Endothelial cell (in vitro differentiated cells): Measurements from ENCODE around the gene PRMT5. TPM values are rescaled to one million over a fixed set of nuclear protein-coding genes. Genes with fewer than 3 reads are reported as not detected.

ENCODE experiments used
- DNase-seq: peaks from one replicate; pipeline ENCODE4 v3.0.0; 2021; ENCODE audit warnings: low spot score
- H3K27ac Mint-ChIP-seq: one replicate; pipeline ENCODE4 v1.8.0; 2021; ENCODE audit warnings: mixed read lengths, inconsistent platforms; ENCODE audit not compliant: unreplicated experiment
- H3K27me3 Mint-ChIP-seq: one replicate; pipeline ENCODE4 v1.8.0; 2021; ENCODE audit warnings: mild to moderate bottlenecking, moderate library complexity, mixed read lengths, inconsistent platforms; ENCODE audit not compliant: unreplicated experiment
- H3K36me3 Mint-ChIP-seq: one replicate; pipeline ENCODE4 v1.8.0; 2021; ENCODE audit warnings: mild to moderate bottlenecking, low read depth, mixed read lengths, inconsistent platforms; ENCODE audit not compliant: unreplicated experiment
- H3K4me1 Mint-ChIP-seq: one replicate; pipeline ENCODE4 v1.8.0; 2021; ENCODE audit warnings: mild to moderate bottlenecking, mixed read lengths, inconsistent platforms; ENCODE audit not compliant: unreplicated experiment
- H3K4me3 Mint-ChIP-seq: one replicate; pipeline ENCODE4 v1.8.0; 2021; ENCODE audit warnings: mild to moderate bottlenecking, mixed read lengths, inconsistent platforms; ENCODE audit not compliant: unreplicated experiment
- H3K9me3 Mint-ChIP-seq: one replicate; pipeline ENCODE4 v1.8.0; 2021; ENCODE audit warnings: mixed read lengths, inconsistent platforms; ENCODE audit not compliant: unreplicated experiment
- CTCF ChIP-seq: fragments of 200-600 bp; sonication (generic); IDR thresholded peaks from one replicate; pipeline ENCODE4 v1.5.0; 2021; ENCODE audit warnings: antibody characterized with exemption; ENCODE audit not compliant: unreplicated experiment
- total RNA-seq: library from RNA; stranded (reverse); fragmentation: NEBNext Ultra II Directional; extraction: Animal tissue kit (Norgen Biotek cat#: 25700); gene quantifications from one replicate; pipeline ENCODE4 v1.2.1, GENCODE V29; 2021; ENCODE audit not compliant: unreplicated experiment

PRMT5 gene
- total RNA-seq, 1 donor from 2014 or later: 57.9 TPM

GRCh38 chr14:22932146-22932545 lies 3.0 kb upstream of the PRMT5 start:
- Mint-ChIP-seq H3K36me3 (no peaks in the 10 kb centered on the region), H3K4me3 (no peak overlapping the region), H3K27ac (no peak overlapping the region), H3K9me3 (no peaks in the 10 kb centered on the region), H3K4me1 (peaks cover 10% of the 10 kb centered on the region), H3K27me3 (no peaks in the 10 kb centered on the region)
- DNase-seq: no peak
- no peak for TF ChIP-seq CTCF

GRCh38 chr14:22929961-22930364 lies 787 bp upstream of the PRMT5 start:
- no peak for DNase-seq
- Mint-ChIP-seq H3K4me3 (no peak overlapping the region), H3K9me3 (no peaks in the 10 kb centered on the region), H3K27ac (no peak overlapping the region), H3K27me3 (no peaks in the 10 kb centered on the region), H3K36me3 (peaks cover 4% of the 10 kb centered on the region), H3K4me1 (peaks cover 10% of the 10 kb centered on the region)
- no peak for TF ChIP-seq CTCF

GRCh38 chr14:22928237-22929103 lies 706 bp downstream of the PRMT5 start:
- no peak for TF ChIP-seq CTCF
- H3K27ac Mint-ChIP-seq: no peak overlapping the region
- DNase-seq: no peak
- H3K4me3 Mint-ChIP-seq: no peak overlapping the region
- H3K4me1 Mint-ChIP-seq: peaks cover 10% of the 10 kb centered on the region
- H3K36me3 Mint-ChIP-seq: peaks cover 14% of the 10 kb centered on the region
- no peaks in the 10 kb centered on the region for H3K9me3 Mint-ChIP-seq
- H3K27me3 Mint-ChIP-seq: no peaks in the 10 kb centered on the region

- Mint-ChIP-seq H3K27me3 (no peaks in the 10 kb centered on the region), H3K9me3 (no peaks in the 10 kb centered on the region), H3K4me3 (peak overlapping the region; percentile 78), H3K4me1 (peaks cover 10% of the 10 kb centered on the region), H3K27ac (no peak overlapping the region), H3K36me3 (peaks cover 24% of the 10 kb centered on the region)
- no peak for TF ChIP-seq CTCF
- DNase-seq: no peak
These were observed 2.9 kb downstream of the PRMT5 start for GRCh38 chr14:22926316-22926715.

GRCh38 chr14:22925513-22925912 lies 3.7 kb downstream of the PRMT5 start:
- no peaks in the 10 kb centered on the region for H3K27me3 Mint-ChIP-seq
- peaks cover 10% of the 10 kb centered on the region for H3K4me1 Mint-ChIP-seq
- H3K9me3 Mint-ChIP-seq: no peaks in the 10 kb centered on the region
- peaks cover 27% of the 10 kb centered on the region for H3K36me3 Mint-ChIP-seq
- no peak for DNase-seq
- no peak overlapping the region for H3K27ac Mint-ChIP-seq
- TF ChIP-seq CTCF: no peak
- H3K4me3 Mint-ChIP-seq: no peak overlapping the region
